22Rv1 (cell line): Measurements from ENCODE around the gene MEGF11.

Experiments
- CTCF ChIP-seq: fragments of 450-650 bp; IDR thresholded peaks from 2 replicates; pipeline ENCODE4 v1.5.1; 2017; ENCODE audit warnings: mild to moderate bottlenecking
- ZFX ChIP-seq: fragments of 450-650 bp; IDR thresholded peaks from 2 replicates; pipeline ENCODE4 v1.6.1; 2017; ENCODE audit warnings: antibody characterized with exemption, borderline replicate concordance

- TF ChIP-seq CTCF (no peak), ZFX (no peak)
Observed at GRCh38 chr15:65979837-65980236, 273.7 kb downstream of the MEGF11 start.
